MM.1S (cell line): ENCODE measurements around the gene OR4C45.
"Not testable (repeated sequence)": the region's sequence is repeated elsewhere in the genome, so short reads cannot be mapped to it uniquely, and the experiment has no call there.

Experiments
- DNase-seq: peaks from one replicate; pipeline ENCODE4 v3.0.0-alpha.2; 2015
- H2AFZ ChIP-seq: fragments of 300-600 bp; sonication (generic); 2 replicates; pipeline ENCODE4 v1.6.0; 2016; ENCODE audit warnings: antibody characterized with exemption, low read length
- H3F3A ChIP-seq: fragments of 300-600 bp; sonication (generic); 2 replicates; pipeline ENCODE4 v1.6.1; 2016; ENCODE audit warnings: mild to moderate bottlenecking, antibody characterized with exemption, low read length, moderate library complexity, mixed read lengths; ENCODE audit not compliant: insufficient read depth
- H3K27ac ChIP-seq: fragments of 300-600 bp; sonication (generic); 2 replicates; pipeline ENCODE4 v1.5.1; 2016; ENCODE audit warnings: mild to moderate bottlenecking, low read length
- H3K27me3 ChIP-seq: fragments of 300-600 bp; sonication (generic); replicated peaks from 2 replicates; pipeline ENCODE4 v1.6.0; 2016; ENCODE audit warnings: low read length; ENCODE audit not compliant: insufficient read depth
- H3K36me3 ChIP-seq: fragments of 300-600 bp; sonication (generic); replicated peaks from 2 replicates; pipeline ENCODE4 v1.6.1; 2016; ENCODE audit warnings: mild to moderate bottlenecking, low read length, mixed read lengths; ENCODE audit not compliant: insufficient read depth
- H3K4me1 ChIP-seq: fragments of 300-600 bp; sonication (generic); 2 replicates; pipeline ENCODE4 v1.6.1; 2016; ENCODE audit warnings: low read length, mixed read lengths
- H3K4me2 ChIP-seq: fragments of 300-600 bp; sonication (generic); 2 replicates; pipeline ENCODE4 v1.6.0; 2016; ENCODE audit warnings: low read depth, low read length
- H3K4me3 ChIP-seq: fragments of 300-600 bp; sonication (generic); 2 replicates; pipeline ENCODE4 v1.5.1; 2016; ENCODE audit warnings: low read length, mixed read lengths
- H3K79me2 ChIP-seq: fragments of 300-600 bp; sonication (generic); 2 replicates; pipeline ENCODE4 v1.6.1; 2016; ENCODE audit warnings: mixed run types, low read length, mixed read lengths
- H3K9ac ChIP-seq: fragments of 300-600 bp; sonication (generic); 2 replicates; pipeline ENCODE4 v1.6.1; 2016; ENCODE audit warnings: low read length, mixed read lengths
- H3K9me2 ChIP-seq: fragments of 300-600 bp; sonication (generic); replicated peaks from 2 replicates; pipeline ENCODE4 v1.6.1; 2016; ENCODE audit warnings: mild to moderate bottlenecking, low read length, mixed read lengths; ENCODE audit not compliant: insufficient read depth
- H3K9me3 ChIP-seq: fragments of 300-600 bp; sonication (generic); replicated peaks from 2 replicates; pipeline ENCODE4 v1.6.1; 2016; ENCODE audit warnings: mild to moderate bottlenecking, low read length, mixed read lengths; ENCODE audit not compliant: insufficient read depth
- H4K20me1 ChIP-seq: fragments of 300-600 bp; sonication (generic); 2 replicates; pipeline ENCODE4 v1.6.1; 2016; ENCODE audit warnings: mild to moderate bottlenecking, low read length, moderate library complexity, mixed read lengths; ENCODE audit not compliant: insufficient read depth
- EZH2 ChIP-seq: fragments of 300-600 bp; sonication (generic); optimal IDR thresholded peaks from 2 replicates; pipeline ENCODE3; 2017; ENCODE audit warnings: low read depth, mild to moderate bottlenecking, antibody characterized with exemption, low read length, mixed read lengths
- EZH2phosphoT487 ChIP-seq: fragments of 300-600 bp; sonication (generic); IDR thresholded peaks from 2 replicates; pipeline ENCODE4 v1.6.1; 2018; ENCODE audit warnings: antibody characterized with exemption, low read length
- TF ChIP-seq, protein P1 (sequence below): fragments of 300-600 bp; sonication (generic); IDR thresholded peaks from 2 replicates; pipeline ENCODE4 v1.5.1; 2016; ENCODE audit warnings: antibody characterized with exemption, low read length, mixed read lengths

The OR4C45 gene

DNA sequence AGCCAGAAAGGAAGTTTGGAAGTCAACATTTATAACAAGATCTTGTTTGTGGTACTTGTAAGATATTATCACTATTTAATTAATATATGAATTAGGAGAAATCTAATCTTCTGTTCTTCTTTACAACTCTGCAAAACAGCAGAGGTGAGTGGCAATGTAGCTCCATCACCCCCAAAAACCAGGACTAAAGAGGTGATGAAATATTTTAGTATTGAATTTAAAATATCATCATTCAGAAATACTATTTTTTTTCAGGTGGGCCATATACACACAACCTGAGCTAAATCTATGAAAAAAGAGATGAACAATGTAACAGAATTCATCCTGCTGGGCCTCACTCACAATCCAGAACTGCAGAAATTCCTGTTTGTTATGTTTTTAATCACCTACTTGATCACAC lies at the start of gene OR4C45:
Gene OR4C45 (plus strand): TSS at position 301 of the 400 bp plus-strand sequence.
- Histone ChIP-seq H3K9me3 (no peaks in the 10 kb centered on the region), H3K4me3 (no peak within 1 kb of the TSS)

DNA sequence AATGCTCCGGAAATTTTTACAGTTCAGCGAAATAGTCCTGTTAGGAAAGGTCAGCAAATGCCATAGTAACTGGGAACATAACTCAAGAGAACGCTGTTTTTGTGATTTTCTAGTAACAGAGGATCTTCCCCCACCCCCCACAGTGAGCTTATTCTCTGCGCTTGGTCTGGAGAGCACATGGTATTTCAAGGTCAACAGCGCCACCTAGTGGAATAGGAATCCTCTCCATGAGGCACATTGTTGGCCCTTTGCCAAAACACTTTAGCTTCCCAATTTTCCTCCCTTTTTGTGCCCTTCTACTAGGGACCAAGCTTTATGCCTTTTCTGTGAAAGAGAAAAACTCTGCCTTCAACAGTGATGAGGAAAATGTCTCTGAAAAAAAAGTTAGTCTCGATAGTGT lies 37.1 kb upstream of the OR4C45 start:
- Histone ChIP-seq H3F3A (no peaks in the 10 kb centered on the region), H3K4me3 (no peak overlapping the region), H3K4me1 (no peaks in the 10 kb centered on the region), H3K9me3 (no peaks in the 10 kb centered on the region), H3K9me2 (no peaks in the 10 kb centered on the region), H4K20me1 (no peaks in the 10 kb centered on the region), H3K36me3 (no peaks in the 10 kb centered on the region), H3K27me3 (no peaks in the 10 kb centered on the region), H3K4me2 (no peak overlapping the region), H3K27ac (no peak overlapping the region), H2AFZ (no peak overlapping the region), H3K79me2 (no peaks in the 10 kb centered on the region), H3K9ac (no peak overlapping the region)
- TF ChIP-seq EZH2, result no peak
- TF ChIP-seq, protein P1, sequence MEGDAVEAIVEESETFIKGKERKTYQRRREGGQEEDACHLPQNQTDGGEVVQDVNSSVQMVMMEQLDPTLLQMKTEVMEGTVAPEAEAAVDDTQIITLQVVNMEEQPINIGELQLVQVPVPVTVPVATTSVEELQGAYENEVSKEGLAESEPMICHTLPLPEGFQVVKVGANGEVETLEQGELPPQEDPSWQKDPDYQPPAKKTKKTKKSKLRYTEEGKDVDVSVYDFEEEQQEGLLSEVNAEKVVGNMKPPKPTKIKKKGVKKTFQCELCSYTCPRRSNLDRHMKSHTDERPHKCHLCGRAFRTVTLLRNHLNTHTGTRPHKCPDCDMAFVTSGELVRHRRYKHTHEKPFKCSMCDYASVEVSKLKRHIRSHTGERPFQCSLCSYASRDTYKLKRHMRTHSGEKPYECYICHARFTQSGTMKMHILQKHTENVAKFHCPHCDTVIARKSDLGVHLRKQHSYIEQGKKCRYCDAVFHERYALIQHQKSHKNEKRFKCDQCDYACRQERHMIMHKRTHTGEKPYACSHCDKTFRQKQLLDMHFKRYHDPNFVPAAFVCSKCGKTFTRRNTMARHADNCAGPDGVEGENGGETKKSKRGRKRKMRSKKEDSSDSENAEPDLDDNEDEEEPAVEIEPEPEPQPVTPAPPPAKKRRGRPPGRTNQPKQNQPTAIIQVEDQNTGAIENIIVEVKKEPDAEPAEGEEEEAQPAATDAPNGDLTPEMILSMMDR, result peak; percentile 61
- no peak for TF ChIP-seq EZH2phosphoT487
- DNase-seq, result peak; percentile 69

More for the DNA sequence above, at the start of gene OR4C45:
- TF ChIP-seq EZH2phosphoT487 (no peak), EZH2 (no peak)
- TF ChIP-seq, protein P1, result no peak
- H3K9ac ChIP-seq, result no peak within 1 kb of the TSS
- no peak within 1 kb of the TSS for H3K27ac ChIP-seq
- H2AFZ ChIP-seq, result no peak within 1 kb of the TSS
- H3K79me2 ChIP-seq, result no peaks in the 10 kb centered on the region
- H3K9me2 ChIP-seq, result no peaks in the 10 kb centered on the region
- H3K36me3 ChIP-seq, result no peaks in the 10 kb centered on the region
- no peaks in the 10 kb centered on the region for H3K27me3 ChIP-seq
- H3F3A ChIP-seq, result no peaks in the 10 kb centered on the region
- no peak for DNase-seq
- no peaks in the 10 kb centered on the region for H4K20me1 ChIP-seq
- H3K4me2 ChIP-seq, result no peak within 1 kb of the TSS
- no peaks in the 10 kb centered on the region for H3K4me1 ChIP-seq

DNA sequence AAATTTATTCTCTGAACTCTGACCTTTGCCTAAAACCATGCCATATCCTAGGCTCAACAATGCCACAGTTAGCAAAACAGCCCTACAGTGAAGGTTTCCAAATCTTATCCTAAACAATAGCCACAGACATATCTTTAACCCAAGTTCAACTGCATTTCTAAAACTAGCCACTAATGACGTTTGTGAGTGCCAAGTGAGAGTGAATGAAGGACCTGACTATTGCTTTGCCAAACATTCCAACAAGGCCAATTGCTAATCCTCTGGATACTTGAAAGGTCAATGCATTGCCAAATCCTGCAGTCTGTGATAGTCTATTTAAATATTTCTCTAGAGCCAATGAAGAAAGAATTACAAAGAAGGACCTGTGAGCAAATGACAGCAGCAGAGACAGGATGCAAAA lies 2.5 kb upstream of the OR4C45 start:
- no peak for TF ChIP-seq EZH2
- TF ChIP-seq, protein P1, result no peak
- no peak for TF ChIP-seq EZH2phosphoT487
- H3K9me2 ChIP-seq, result no peaks in the 10 kb centered on the region
- no peaks in the 10 kb centered on the region for H3K36me3 ChIP-seq
- H3F3A ChIP-seq, result no peaks in the 10 kb centered on the region
- H3K9me3 ChIP-seq, result no peaks in the 10 kb centered on the region
- H4K20me1 ChIP-seq, result no peaks in the 10 kb centered on the region
- DNase-seq, result no peak
- H3K4me1 ChIP-seq, result no peaks in the 10 kb centered on the region
- no peak overlapping the region for H3K4me2 ChIP-seq
- H3K27ac ChIP-seq, result no peak overlapping the region
- no peak overlapping the region for H3K9ac ChIP-seq
- H3K79me2 ChIP-seq, result no peaks in the 10 kb centered on the region
- H2AFZ ChIP-seq, result no peak overlapping the region
- no peaks in the 10 kb centered on the region for H3K27me3 ChIP-seq
- H3K4me3 ChIP-seq, result no peak overlapping the region

DNA sequence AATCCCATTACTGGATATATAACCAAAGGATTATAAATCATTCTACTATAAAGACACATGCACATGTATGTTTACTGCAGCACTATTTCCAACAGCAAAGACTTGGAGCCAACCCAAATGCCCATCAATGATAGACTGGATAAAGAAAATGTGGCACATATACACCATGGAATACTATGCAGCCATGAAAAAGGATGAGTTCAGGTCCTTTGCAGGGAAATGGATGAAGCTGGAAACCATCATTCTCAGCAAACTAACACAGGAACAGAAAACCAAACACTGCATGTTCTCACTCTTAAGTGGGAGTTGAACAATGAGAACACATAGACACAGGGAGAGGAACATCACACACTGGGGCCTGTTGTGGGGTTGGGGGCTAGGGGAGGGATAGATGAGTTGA lies 3.6 kb downstream of the OR4C45 start:
- H3K4me1 ChIP-seq, H3K27me3 ChIP-seq, H3K36me3 ChIP-seq, H3K79me2 ChIP-seq, H2AFZ ChIP-seq, H3K4me3 ChIP-seq, H4K20me1 ChIP-seq, H3K9ac ChIP-seq, H3K9me2 ChIP-seq, H3F3A ChIP-seq, H3K9me3 ChIP-seq, DNase-seq, H3K4me2 ChIP-seq, H3K27ac ChIP-seq: not testable (repeated sequence)
